Left kidney (tissue), 2 donors: ENCODE results near the gene RXFP4. TPM values are rescaled to one million over a fixed set of nuclear protein-coding genes. Genes with fewer than 3 reads are reported as not detected.
"Not testable (repeated sequence)": the region's sequence is repeated elsewhere in the genome, so short reads cannot be mapped to it uniquely, and the experiment has no call there.

ENCODE experiments used
- DNase-seq: peaks from one replicate; pipeline ENCODE4 v3.0.0-alpha.2; 2013
- polyA plus RNA-seq: library from polyadenylated mRNA; unstranded; fragments of 120-200 nt; gene quantifications from one replicate; pipeline ENCODE4 v1.2.1, GENCODE V29; 2013; ENCODE audit not compliant: insufficient read length

The RXFP4 gene
- polyA plus RNA-seq, 1 donor, result 0.15 TPM

DNA sequence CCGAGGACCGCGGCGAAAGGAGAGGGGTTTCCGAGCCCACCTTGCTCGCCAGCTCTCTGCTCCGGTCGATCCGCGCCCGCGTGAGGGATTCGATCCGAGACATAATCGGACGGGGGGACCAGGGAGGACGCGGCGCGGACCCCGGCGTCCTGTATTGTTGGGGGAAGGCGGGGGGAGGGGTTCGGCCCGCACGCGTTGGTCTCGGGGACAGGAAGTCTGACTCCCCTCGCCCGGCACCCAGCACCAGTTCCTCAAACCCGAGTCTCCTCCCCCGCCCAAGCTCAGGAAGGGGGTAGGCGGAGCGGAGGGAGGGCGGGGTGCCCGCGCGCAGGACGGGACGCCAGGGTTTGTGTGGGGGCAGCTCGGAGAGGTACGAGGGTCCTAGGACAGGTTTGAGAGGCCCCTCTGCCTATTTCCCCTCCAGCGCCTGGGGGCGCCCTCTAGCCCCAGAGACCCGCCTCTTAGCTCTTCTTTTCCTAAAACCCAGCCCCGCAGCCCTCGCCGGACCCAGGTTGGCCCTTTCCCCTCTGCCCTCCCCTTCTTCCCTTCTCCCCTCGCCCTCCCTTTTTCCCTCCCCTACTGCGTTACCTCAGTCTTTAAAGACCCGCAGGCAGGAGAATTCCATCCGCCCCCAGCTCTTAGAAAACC, 37.0 kb downstream of the RXFP4 start, which contains the start of gene ARHGEF2:
TSS of gene ARHGEF2 (minus strand) at position 223 of the 648 bp plus-strand sequence. CDS start at position 103, 120 bp downstream.
- DNase-seq, result no peak

DNA sequence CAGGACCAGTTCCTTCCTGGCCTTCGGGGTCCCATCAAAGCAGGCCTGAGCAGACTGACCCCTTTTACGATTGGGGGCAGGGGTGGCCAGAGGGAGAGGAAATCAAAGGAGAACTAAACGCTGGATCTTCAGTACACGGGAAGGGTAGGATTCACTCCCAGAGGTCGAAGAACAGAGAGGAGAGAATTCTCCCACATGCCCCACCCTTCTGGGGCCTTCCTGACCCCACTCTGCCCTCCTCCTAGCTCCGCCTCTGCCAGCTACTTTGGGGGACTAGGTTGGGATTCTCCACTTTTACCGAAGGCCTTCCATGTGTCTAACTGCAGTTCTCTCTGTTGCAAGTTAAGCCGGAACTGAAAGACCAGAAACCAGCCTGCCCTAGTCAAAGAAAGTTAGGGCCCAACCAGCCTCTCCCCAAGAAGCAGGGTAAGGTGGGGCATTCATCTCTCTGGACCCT, 37.6 kb downstream of the RXFP4 start:
- no peak for DNase-seq

DNA sequence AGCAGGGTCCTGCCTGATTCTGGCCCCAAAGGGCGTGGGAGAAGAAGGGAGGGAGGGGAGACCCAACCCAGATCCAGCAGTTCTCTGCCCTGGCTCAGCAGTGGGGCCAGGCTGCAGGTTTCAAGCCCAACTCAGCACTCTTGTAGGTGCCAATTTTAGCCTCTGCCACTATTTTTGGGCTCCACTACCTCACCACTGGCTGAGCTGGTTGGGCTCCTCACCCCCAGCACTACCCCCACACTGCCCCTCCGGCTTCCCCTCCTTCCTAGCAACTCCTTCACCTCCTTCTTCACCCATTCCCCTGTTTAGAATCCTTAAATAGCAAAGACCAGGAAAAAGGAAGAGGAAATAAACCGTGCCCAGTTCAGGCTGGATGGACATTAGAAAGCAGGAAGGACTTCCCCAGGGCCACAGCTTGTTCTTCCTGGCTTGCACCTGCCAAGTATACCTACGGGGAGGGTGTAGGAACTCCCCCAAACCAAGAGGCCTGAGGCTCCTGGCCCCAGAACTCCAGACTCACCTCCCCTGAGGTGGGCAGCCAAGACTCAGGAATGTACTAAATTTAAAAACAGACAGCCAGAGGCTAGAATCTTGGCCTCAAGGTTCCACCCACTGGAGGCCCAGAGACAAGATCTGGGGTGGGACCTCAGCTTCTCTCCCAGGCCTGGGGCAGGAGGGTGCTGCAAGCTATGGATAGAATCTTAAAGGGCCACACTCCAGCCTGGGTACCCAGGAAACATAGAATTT, 38.3 kb downstream of the RXFP4 start:
- no peak for DNase-seq

DNA sequence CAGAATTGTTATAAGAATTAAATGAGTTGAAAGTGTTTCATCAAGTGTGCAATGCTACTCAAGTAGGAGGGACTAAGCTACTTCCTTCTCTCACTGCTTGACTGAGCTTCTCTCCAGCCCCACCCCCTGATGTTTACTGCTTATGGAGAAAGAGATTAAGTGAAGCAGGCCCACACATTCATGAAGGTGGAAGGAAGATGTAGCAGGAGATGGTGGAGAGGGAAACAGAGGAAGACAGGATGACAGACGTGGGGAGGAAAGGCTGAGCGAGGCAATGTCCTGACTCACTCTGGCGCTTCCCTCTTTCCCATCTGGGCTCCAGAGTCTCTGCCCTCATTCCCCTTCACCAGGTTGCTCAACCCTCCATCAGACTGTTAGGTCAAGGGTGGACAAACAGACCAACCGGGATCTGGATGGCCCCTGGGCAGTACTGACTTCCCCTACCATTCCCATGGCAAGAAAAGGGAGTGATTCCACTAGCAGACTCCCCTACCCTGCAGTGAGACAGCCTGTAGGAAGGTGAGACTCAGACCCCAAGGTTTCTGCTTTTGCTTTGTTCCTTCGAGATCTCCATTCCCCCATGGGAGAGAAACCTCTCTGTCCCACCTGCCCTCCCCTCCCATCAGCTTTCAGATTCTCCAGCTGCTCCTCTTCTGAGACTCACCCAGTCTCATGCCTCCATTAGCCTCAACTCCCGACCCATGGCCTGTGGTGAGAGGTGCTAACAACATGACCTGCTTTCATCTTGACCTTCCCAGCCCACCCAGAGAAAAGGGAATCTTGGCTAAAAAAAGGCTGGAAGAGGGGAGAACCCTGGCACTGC, 40.0 kb downstream of the RXFP4 start:
- DNase-seq, result no peak

DNA sequence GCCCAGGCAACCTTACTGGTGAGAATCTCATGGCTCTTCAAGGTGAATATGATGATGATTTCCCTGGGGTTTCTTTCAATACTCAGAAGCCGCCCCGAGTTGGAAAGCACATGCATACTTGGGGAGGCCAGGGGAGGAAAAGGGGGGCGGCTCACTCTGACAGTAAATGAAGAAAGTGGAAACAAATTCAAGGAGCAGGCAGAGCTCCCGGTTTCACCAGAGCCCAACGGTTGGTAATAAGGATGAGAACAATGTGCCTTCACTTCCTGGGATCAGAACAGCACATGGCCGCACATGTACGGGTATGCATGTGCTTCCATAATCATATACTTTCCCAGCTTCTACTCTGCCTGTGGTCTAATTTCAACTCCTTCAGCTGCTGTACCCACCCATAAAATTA, 40.7 kb downstream of the RXFP4 start:
- DNase-seq, result no peak

DNA sequence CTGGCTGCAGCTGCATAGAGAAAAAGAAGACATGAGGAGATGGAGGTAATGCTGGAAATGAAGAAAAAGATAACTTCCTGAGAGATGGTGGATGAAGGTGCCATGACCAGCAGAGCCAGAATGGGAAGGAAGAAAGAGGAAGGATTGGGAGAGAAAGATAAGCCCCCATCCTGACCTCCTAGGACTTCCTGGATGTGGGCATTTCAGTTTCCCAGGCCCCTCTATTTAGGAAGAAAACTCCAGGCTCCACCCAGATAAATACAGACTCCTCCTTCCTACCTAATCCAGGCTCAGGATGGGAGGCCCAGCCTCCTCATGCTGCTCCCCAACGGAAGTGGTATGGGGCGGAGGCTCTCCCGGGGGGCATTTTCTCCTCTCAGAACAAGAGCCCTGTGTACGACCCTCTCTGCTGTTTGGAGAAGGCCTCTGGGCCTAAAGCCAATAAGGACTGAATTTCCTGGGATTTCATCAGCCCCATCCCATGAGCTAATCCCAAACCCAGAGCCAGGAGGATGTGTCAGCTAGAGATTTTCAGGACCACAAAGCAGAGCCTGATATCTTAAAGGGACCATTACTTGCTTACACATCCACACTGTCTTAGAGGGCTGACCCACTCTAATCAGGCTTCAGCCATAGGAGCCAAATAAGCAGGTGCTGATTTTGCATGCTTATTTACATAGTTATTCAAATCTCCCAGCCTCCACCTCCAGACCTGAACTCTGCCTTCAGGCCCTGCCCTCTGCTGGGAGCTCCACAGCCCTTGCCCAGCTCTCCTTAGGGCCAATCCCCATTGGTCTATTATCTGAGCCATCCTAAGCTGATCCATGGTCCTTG, 42.0 kb downstream of the RXFP4 start:
- no peak for DNase-seq

DNA sequence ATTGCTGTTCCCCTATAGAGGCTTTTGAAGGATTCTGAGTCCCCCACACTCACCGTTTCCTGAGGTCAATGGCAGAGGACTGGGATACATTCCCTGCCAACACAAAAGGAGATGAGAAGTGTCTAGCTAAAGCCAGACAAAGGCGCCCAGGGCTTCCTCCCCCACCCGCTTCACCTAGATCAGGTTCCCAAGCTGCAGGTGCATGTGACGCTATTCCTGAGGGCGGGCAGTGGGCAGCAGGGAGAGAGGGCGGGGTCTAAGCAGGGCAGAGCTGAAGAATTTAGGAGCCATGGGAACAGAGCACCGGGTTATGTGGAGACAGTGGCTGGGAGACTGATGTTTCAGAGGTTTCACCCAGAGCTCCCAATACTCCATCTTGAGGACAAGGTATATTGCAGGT, 42.9 kb downstream of the RXFP4 start:
- DNase-seq, result peak; percentile 76

DNA sequence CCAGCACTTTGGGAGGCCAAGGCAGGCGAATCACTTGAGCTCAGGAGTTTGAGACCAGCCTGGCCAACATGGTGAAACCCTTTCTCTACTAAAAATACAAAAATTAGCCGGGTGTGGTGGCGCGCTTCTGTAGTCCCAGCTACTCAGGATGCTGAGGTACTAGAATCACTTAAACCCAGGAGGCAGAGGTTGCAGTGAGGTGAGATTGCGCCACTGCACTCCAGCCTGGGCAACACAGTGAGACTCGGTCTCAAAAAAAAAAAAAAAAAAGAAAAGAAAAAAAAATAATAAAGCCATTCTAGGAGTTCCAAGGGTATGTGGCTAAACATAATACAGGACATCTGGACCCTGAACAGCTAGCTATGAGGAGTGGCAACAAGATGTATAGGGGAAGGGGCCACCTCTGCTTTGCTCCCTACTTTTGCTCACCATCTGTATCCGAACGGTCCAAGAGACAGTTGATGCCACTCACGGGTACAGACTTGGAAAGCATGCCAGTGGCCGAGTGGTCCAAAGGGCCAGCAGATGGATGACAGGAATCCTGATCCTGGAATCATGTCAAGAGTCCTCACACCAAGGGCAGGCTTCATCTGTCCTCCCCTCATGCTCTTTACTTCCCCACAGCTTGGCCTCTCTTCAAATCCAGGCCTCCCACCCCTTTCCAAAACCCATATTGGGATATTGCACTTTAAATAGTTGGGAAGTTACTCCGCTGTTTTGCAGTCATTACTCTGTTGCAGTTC, 43.6 kb downstream of the RXFP4 start:
- DNase-seq, result not testable (repeated sequence)

DNA sequence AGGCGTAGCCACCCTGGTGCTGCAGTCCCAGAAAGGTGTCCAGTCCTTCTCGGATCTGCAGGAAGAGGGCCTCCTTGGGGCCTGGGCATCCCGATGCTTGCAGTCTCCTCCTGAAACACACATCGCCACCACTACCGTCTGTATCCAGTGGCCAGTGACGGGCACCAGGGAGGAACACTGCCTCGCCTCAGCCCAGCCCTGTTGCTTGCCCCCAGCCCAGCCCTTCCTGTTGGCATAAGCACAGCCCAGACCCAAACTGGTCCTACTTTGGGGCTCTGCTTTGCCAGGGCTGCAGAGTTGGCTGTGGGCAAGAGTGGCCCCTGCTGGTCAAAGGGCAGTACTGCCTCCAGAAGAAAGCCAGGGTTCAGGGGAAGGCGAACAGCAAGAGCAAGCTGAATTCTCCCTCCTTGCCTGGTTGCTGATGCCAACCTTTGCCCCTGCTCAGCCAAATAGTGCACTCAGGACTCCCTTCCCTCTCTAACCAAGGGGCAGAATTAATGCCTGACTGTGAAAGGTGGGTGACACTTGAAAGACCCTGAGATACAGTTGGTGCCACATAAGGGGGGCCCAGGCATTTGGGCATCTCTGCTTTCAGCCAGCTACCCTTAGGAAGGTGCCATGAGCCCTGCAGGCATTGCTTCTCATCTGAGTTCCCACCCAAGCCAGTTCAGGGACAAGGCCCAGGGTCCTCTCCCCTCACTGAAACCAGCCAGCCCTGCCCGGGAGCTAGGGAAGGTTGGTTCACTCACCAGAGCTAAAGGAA, 48.0 kb downstream of the RXFP4 start:
- DNase-seq, result no peak

DNA sequence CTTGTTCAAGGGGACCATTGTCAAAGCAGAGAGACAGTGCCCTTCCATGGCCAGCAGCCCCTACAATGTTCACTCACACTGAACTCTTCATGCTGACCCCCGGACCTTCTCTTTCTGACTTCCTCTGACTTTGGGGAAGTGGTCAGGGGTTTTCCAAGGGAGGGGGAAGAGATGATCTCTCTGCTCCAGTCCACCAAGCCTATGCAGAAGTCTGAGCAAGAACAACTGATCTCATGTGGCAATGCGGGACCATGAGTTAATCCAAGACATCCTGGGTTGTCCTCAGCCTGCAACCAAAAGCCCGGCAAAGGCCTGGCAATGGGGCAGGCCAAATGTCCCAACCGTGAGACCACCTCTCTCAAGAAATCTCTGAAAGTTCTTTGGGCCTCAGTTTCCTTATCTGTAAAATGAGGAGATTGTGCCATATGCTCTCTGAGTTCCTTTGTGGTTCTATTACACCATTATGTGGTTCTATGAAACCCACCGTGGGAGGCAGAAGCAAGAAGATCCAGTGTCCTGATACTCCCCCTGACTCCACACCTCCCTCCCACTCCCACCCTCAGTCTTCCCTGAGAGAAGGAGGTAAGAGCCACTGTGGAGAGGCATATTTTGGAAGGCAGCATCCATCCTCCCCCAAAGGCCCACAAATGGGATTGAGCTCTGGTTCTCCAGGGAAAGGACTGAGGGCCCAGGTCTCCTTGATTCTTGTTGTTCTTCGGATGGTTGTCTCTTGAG, 48.7 kb downstream of the RXFP4 start:
- DNase-seq, result no peak

Other genes starting within 250 kb of the RXFP4 start
- gene GON4L, start 84.4 kb upstream of the RXFP4 start, polyA plus RNA-seq, result 78.4 TPM
- 21.7 TPM for gene SYT11, start 82.1 kb upstream of the RXFP4 start, polyA plus RNA-seq
- gene RIT1, start 30.3 kb upstream of the RXFP4 start, polyA plus RNA-seq, result 59.5 TPM
- gene KHDC4, start 7.2 kb upstream of the RXFP4 start, polyA plus RNA-seq, result 82.4 TPM
- 86.7 TPM for gene ARHGEF2, start 36.9 kb downstream of the RXFP4 start, polyA plus RNA-seq
- gene SSR2, start 79.3 kb downstream of the RXFP4 start, polyA plus RNA-seq, result 362 TPM
- 56.8 TPM for gene UBQLN4, start 112.2 kb downstream of the RXFP4 start, polyA plus RNA-seq
- gene LAMTOR2, start 113.1 kb downstream of the RXFP4 start, polyA plus RNA-seq, result 45.9 TPM
- 46.9 TPM for gene RAB25, start 119.5 kb downstream of the RXFP4 start, polyA plus RNA-seq
- 46.7 TPM for gene MEX3A, start 140.8 kb downstream of the RXFP4 start, polyA plus RNA-seq
- 74.2 TPM for gene LMNA, start 173.1 kb downstream of the RXFP4 start, polyA plus RNA-seq
- 19.7 TPM for gene SEMA4A, start 211.9 kb downstream of the RXFP4 start, polyA plus RNA-seq